ENCODE measurements around the gene MAP3K10.

GRCh38 chr19:40204381-40204780 lies 13.2 kb downstream of the MAP3K10 start:
- TF ChIP-seq EZH2 (IDR thresholded peaks at IDR 0.05; ENCODE audit: borderline replicate concordance, insufficient read depth, low read depth, low read length, poor library complexity, severe bottlenecking) (no peak), CTCF (IDR thresholded peaks at IDR 0.05) (no peak)
